ENCODE data around the gene FANCI.

DNA sequence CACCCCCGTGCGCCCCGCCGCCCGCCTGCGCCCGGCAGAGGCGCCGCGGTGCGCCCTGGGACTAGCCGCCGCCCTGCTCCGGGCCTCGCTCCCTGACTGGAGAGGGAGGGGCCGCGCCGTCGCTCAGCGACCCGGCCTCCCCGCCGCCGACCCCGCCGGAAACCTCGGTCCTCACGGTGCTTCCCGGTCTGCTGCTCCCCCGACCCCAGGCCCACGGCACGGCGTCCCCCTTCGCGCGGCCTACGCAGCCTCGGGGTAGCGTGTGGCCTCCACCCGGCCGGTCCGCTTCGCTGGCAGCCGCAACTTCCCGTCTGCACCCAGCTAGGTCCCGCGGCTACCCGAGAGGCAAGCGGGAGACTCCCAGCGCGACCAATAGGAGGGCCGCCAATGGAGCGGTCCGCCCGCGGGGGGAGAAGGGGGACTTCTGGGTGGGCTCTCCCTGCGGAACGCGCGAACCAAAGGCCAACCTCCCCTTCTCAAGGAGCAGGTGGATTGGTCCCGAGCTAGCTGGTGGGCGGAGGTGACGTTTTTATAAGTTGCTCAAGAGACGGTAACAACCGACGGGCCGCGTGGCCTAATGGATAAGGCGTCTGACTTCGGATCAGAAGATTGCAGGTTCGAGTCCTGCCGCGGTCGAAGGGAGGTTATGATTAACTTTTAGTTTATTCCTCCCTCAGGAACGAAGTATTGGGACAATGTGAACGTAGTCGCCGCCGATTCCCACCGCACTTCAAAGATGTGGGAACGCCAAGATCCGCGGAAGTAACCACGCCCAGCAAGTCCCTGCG, 90.9 kb downstream of the FANCI start, which contains the start of gene POLG:
- TF ChIP-seq, protein P1, sequence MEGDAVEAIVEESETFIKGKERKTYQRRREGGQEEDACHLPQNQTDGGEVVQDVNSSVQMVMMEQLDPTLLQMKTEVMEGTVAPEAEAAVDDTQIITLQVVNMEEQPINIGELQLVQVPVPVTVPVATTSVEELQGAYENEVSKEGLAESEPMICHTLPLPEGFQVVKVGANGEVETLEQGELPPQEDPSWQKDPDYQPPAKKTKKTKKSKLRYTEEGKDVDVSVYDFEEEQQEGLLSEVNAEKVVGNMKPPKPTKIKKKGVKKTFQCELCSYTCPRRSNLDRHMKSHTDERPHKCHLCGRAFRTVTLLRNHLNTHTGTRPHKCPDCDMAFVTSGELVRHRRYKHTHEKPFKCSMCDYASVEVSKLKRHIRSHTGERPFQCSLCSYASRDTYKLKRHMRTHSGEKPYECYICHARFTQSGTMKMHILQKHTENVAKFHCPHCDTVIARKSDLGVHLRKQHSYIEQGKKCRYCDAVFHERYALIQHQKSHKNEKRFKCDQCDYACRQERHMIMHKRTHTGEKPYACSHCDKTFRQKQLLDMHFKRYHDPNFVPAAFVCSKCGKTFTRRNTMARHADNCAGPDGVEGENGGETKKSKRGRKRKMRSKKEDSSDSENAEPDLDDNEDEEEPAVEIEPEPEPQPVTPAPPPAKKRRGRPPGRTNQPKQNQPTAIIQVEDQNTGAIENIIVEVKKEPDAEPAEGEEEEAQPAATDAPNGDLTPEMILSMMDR (IDR thresholded peaks at IDR 0.05), result no peak
- peak; percentile 89 for TF ChIP-seq POLR2A (IDR thresholded peaks at IDR 0.05)
